Testis (tissue), 3 donors: ENCODE results near the gene IFNA5. TPM values are rescaled to one million over a fixed set of nuclear protein-coding genes. Genes with fewer than 3 reads are reported as not detected.

Source experiments
- DNase-seq: peaks from one replicate; pipeline ENCODE4 v3.0.0-alpha.2; 2019
- H3K27ac ChIP-seq, 2 donors: fragments of 200-600 bp; sonication (generic); one replicate each; pipeline ENCODE4 v1.5.1; 2019
- H3K27me3 ChIP-seq: fragments of 200-600 bp; sonication (generic); one replicate; pipeline ENCODE4 v1.5.1; 2019
- H3K36me3 ChIP-seq: fragments of 200-600 bp; sonication (generic); one replicate; pipeline ENCODE4 v1.5.1; 2017; ENCODE audit warnings: low read depth; ENCODE audit errors: missing control alignments
- H3K4me1 ChIP-seq: fragments of 200-600 bp; sonication (generic); one replicate; pipeline ENCODE4 v1.5.1; 2019
- H3K4me3 ChIP-seq, 2 donors: fragments of 200-600 bp; sonication (generic); one replicate each; pipeline ENCODE4 v1.5.1; 2017 to 2019
- H3K9me3 ChIP-seq: fragments of 200-600 bp; sonication (generic); one replicate; pipeline ENCODE4 v1.5.1; 2017
- POLR2A ChIP-seq: fragments of 450-650 bp; IDR thresholded peaks from one replicate; pipeline ENCODE4 v1.6.1; 2017; ENCODE audit warnings: antibody characterized with exemption, mild to moderate bottlenecking, moderate library complexity
- WGBS, 2 donors: methylation state at CpG; one replicate each; pipeline ENCODE4 v1.1.5; 2018; 5-methylcytosine and 5-hydroxymethylcytosine counted together
- intact Hi-C: fragments of 100-400 bp; cut with DNase I; formaldehyde crosslinking; loops from one replicate; pipeline ENCODE4 v1.15.1; 2023; ENCODE audit warnings: low total_unique reads
- polyA plus RNA-seq: library from polyadenylated mRNA; stranded (reverse); fragments of 350-450 nt; fragmentation: Illumina TruSeq; extraction: RNeasy Lipid Tissue Mini Kit (QIAGEN cat#74804); gene quantifications from one replicate; pipeline ENCODE4 v1.2.3, GENCODE V29; 2014; ENCODE audit warnings: low read depth, low replicate concordance; ENCODE audit not compliant: insufficient read depth
- total RNA-seq, 2 donors: library from RNA; depleted of rRNA; stranded (reverse); fragments of >200 nt; gene quantifications; one replicate each; pipeline ENCODE4 v1.2.3, GENCODE V29; 2016
- TF ChIP-seq, protein P1 (sequence below), 3 experiments: fragments of 450-650 bp in 2 of 3; fragments of 200-600 bp in 1 of 3; sonication (generic) in 1 of 3; IDR thresholded peaks; one replicate each; pipeline ENCODE4 v1.5.1; 2016 to 2019; ENCODE audit warnings: antibody characterized with exemption in 3 of 3, mild to moderate bottlenecking in 2 of 3, moderate library complexity in 1 of 3

Gene IFNA5
- total and polyA plus RNA-seq, 3 donors from 2014 or later: not detected

GRCh38 chr9:21294904-21295538 lies 10.1 kb downstream of the IFNA5 start:
- TF ChIP-seq POLR2A: no peak
- TF ChIP-seq, protein P1, sequence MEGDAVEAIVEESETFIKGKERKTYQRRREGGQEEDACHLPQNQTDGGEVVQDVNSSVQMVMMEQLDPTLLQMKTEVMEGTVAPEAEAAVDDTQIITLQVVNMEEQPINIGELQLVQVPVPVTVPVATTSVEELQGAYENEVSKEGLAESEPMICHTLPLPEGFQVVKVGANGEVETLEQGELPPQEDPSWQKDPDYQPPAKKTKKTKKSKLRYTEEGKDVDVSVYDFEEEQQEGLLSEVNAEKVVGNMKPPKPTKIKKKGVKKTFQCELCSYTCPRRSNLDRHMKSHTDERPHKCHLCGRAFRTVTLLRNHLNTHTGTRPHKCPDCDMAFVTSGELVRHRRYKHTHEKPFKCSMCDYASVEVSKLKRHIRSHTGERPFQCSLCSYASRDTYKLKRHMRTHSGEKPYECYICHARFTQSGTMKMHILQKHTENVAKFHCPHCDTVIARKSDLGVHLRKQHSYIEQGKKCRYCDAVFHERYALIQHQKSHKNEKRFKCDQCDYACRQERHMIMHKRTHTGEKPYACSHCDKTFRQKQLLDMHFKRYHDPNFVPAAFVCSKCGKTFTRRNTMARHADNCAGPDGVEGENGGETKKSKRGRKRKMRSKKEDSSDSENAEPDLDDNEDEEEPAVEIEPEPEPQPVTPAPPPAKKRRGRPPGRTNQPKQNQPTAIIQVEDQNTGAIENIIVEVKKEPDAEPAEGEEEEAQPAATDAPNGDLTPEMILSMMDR (IDR thresholded peaks at IDR 0.05): no peak
- no peak for DNase-seq
- H3K9me3 ChIP-seq: no peaks in the 10 kb centered on the region
- no peak overlapping the region for H3K4me3 ChIP-seq
- no peaks in the 10 kb centered on the region for H3K36me3 ChIP-seq
- WGBS, 2 donors: 64 to 78% methylated on average over 6 of the region's 6 CpGs
- intact Hi-C loops: no loop called here
- no peaks in the 10 kb centered on the region for H3K4me1 ChIP-seq
- no peak overlapping the region for H3K27ac ChIP-seq
- H3K27me3 ChIP-seq: no peaks in the 10 kb centered on the region

GRCh38 chr9:21294364-21294774 lies 10.7 kb downstream of the IFNA5 start:
- Histone ChIP-seq H3K9me3 (no peaks in the 10 kb centered on the region), H3K4me3 (no peak overlapping the region), H3K4me1 (no peaks in the 10 kb centered on the region), H3K36me3 (no peaks in the 10 kb centered on the region), H3K27ac (no peak overlapping the region), H3K27me3 (no peaks in the 10 kb centered on the region)
- TF ChIP-seq, protein P1 (IDR thresholded peaks at IDR 0.05): no peak
- TF ChIP-seq POLR2A: no peak
- no peak for DNase-seq
- 88 to 90% methylated on average over 1 of the region's 1 CpG for WGBS, 2 donors
- intact Hi-C loops: no loop called here

DNA sequence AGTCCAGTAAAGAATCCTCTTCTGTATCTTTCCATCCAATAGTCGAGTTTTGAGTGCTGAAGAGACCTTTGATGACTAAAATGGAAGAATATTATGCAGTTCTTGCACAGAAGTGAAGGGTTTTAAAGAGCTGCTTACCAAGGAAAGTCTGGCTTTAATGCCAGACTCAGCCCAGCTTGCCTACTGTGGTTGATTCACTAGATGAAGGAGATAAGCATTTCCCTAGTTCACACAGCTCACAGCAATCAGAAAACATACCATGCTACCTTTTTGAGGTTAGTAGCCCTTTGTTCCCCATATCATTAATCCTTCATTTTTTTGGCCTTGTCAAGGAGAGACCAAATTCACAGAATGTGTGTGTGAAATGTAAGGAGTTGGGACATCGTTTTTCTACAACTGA lies 15.3 kb downstream of the IFNA5 start:
- no peak overlapping the region for H3K4me3 ChIP-seq
- no peaks in the 10 kb centered on the region for H3K36me3 ChIP-seq
- TF ChIP-seq, protein P1 (IDR thresholded peaks at IDR 0.05): no peak
- TF ChIP-seq POLR2A: no peak
- no peaks in the 10 kb centered on the region for H3K4me1 ChIP-seq
- no peaks in the 10 kb centered on the region for H3K9me3 ChIP-seq
- H3K27ac ChIP-seq: no peak overlapping the region
- intact Hi-C loops: no loop called here
- no peaks in the 10 kb centered on the region for H3K27me3 ChIP-seq
- 56 to 57% methylated on average over 2 of the region's 2 CpGs for WGBS, 2 donors
- DNase-seq: no peak

DNA sequence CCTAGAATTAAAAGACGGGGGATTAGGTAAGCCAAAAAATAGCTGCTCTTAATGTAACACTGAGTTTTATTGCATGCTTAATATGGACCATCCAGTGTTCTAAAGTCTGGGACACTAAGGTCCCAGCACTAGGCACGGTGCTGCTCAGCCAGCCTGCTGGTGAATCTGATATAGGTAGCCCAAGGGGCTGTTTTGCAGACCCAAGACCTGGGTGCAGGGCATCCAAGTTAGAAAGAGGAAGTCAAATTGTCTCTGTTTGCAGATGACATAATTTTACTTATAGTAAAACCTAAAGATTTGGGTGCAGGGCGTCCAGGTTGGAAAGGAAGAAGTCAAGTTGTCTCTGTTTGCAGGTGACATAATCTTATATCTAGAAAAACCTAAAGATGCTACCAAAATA lies 17.8 kb downstream of the IFNA5 start:
- Histone ChIP-seq H3K27ac (no peak overlapping the region), H3K27me3 (no peaks in the 10 kb centered on the region), H3K4me1 (no peaks in the 10 kb centered on the region), H3K4me3 (no peak overlapping the region), H3K9me3 (no peaks in the 10 kb centered on the region), H3K36me3 (no peaks in the 10 kb centered on the region)
- intact Hi-C loops: no loop called here
- 75 to 82% methylated on average over 3 of the region's 3 CpGs for WGBS, 2 donors
- DNase-seq: no peak
- TF ChIP-seq, protein P1 (IDR thresholded peaks at IDR 0.05): no peak
- TF ChIP-seq POLR2A: no peak

DNA sequence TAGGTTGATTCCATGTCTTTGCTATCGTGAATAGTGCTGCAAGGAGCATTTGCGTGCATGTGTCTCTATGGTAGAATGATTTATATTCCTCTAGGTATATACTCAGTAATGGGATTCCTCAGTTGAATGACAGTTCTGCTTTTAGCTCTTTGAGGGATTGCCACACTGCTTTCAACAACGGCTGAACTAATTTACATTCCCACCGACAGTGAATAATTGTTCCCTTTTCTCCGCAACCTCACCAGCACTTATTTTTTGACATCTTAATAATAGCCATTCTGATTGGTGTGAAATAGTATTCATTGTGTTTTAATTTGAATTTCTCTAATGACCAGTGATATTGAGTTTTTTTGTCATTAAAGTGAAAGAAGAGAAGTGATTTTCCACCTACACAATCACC lies 18.5 kb downstream of the IFNA5 start:
- intact Hi-C loops: no loop called here
- no peak overlapping the region for H3K4me3 ChIP-seq
- no peaks in the 10 kb centered on the region for H3K4me1 ChIP-seq
- H3K36me3 ChIP-seq: no peaks in the 10 kb centered on the region
- H3K9me3 ChIP-seq: no peaks in the 10 kb centered on the region
- no peak overlapping the region for H3K27ac ChIP-seq
- WGBS, 2 donors: 82 to 87% methylated on average over 5 of the region's 5 CpGs
- no peak for DNase-seq
- H3K27me3 ChIP-seq: no peaks in the 10 kb centered on the region
- no peak for TF ChIP-seq POLR2A
- TF ChIP-seq, protein P1 (IDR thresholded peaks at IDR 0.05): no peak
